CD8-positive, alpha-beta memory T cell (primary cell): ENCODE results near the gene ENTPD7. TPM values are rescaled to one million over a fixed set of nuclear protein-coding genes. Genes with fewer than 3 reads are reported as not detected.
A peak's percentile ranks its signal among the peaks of the same experiment; 100 is the strongest.

Experiments
- CTCF ChIA-PET: fragments of 350-600 bp; sonication (Branson Sonifier 250); formaldehyde crosslinking; loops from one replicate; lab custom pipeline; 2021; ENCODE audit warnings: antibody characterized with exemption; lab: Charles Lee
- POLR2A ChIA-PET: fragments of 350-600 bp; sonication (Branson Sonifier 250); formaldehyde crosslinking; loops from one replicate; lab custom pipeline; 2021; ENCODE audit warnings: antibody characterized with exemption; lab: Charles Lee
- DNase-seq, 5 donors: peaks; one replicate each; pipeline versions ENCODE4 v3.0.0 to v3.0.0-alpha.2; 2020 to 2022; ENCODE audit warnings: mixed read lengths in 1 of 5
- H3K27ac ChIP-seq: one replicate; pipeline ENCODE4 v1.7.0; 2013; ENCODE audit warnings: low read depth, mild to moderate bottlenecking, low read length, moderate library complexity
- H3K27me3 ChIP-seq: 2 replicates; pipeline ENCODE4 v1.7.0; 2013; ENCODE audit warnings: low read length, mild to moderate bottlenecking; ENCODE audit not compliant: insufficient read depth, poor library complexity, severe bottlenecking
- H3K36me3 ChIP-seq: 2 replicates; pipeline ENCODE4 v1.7.0; 2013; ENCODE audit warnings: mild to moderate bottlenecking, low read length, moderate library complexity; ENCODE audit not compliant: insufficient read depth
- H3K4me1 ChIP-seq: 2 replicates; pipeline ENCODE4 v1.7.0; 2013; ENCODE audit warnings: mild to moderate bottlenecking, low read length, moderate library complexity; ENCODE audit not compliant: insufficient read depth
- H3K4me3 ChIP-seq: 2 replicates; pipeline ENCODE4 v1.7.0; 2013; ENCODE audit warnings: mild to moderate bottlenecking, low read length
- H3K9me3 ChIP-seq: 2 replicates; pipeline ENCODE4 v1.7.0; 2013; ENCODE audit warnings: mild to moderate bottlenecking, low read length
- H3K27ac Mint-ChIP-seq, 8 donors: one replicate each; pipeline ENCODE4 v1.8.0; 2020 to 2021; ENCODE audit warnings: mixed read lengths in 8 of 8, mild to moderate bottlenecking in 6 of 8, inconsistent platforms in 3 of 8, moderate library complexity in 3 of 8
- H3K27me3 Mint-ChIP-seq, 2 donors: one replicate each; pipeline ENCODE4 v1.8.0; 2020 to 2021; ENCODE audit warnings: mixed read lengths in 2 of 2, mild to moderate bottlenecking in 1 of 2, moderate library complexity in 1 of 2
- H3K36me3 Mint-ChIP-seq, 3 donors: one replicate each; pipeline ENCODE4 v1.8.0; 2020 to 2021; ENCODE audit warnings: mixed read lengths in 3 of 3, inconsistent platforms in 1 of 3, mild to moderate bottlenecking in 1 of 3
- H3K4me1 Mint-ChIP-seq, 3 donors: one replicate each; pipeline ENCODE4 v1.8.0; 2020 to 2021; ENCODE audit warnings: mixed read lengths in 3 of 3, inconsistent platforms in 1 of 3, mild to moderate bottlenecking in 1 of 3
- H3K4me3 Mint-ChIP-seq, 7 donors: one replicate each; pipeline ENCODE4 v1.8.0; 2020 to 2021; ENCODE audit warnings: mixed read lengths in 7 of 7, mild to moderate bottlenecking in 6 of 7, moderate library complexity in 4 of 7, inconsistent platforms in 2 of 7
- H3K9me3 Mint-ChIP-seq, 5 donors: one replicate each; pipeline ENCODE4 v1.8.0; 2020 to 2022; ENCODE audit warnings: mixed read lengths in 5 of 5, mild to moderate bottlenecking in 3 of 5, moderate library complexity in 2 of 5, inconsistent platforms in 1 of 5
- polyA plus RNA-seq: library from polyadenylated mRNA; unstranded; fragments of 300-500 nt; fragmentation: Illumina TruSeq; gene quantifications from one replicate; pipeline ENCODE4 v1.2.3, GENCODE V29; 2021
- total RNA-seq, 2 experiments: library from RNA; stranded (reverse); gene quantifications; one replicate each; pipeline ENCODE4 v1.2.3, GENCODE V29; 2021

ENTPD7 gene
- total and polyA plus RNA-seq, 3 experiments from 2014 or later = 2.0 to 8.3 (median 7.4) TPM

GRCh38 chr10:99628923-99629624 is 30.2 kb upstream of the ENTPD7 start:
- Histone ChIP-seq H3K36me3 (no peaks in the 10 kb centered on the region), H3K27me3 (peaks cover 5% of the 10 kb centered on the region), H3K4me3 (no peak overlapping the region), H3K9me3 (no peaks in the 10 kb centered on the region), H3K27ac (no peak overlapping the region), H3K4me1 (no peaks in the 10 kb centered on the region)
- Mint-ChIP-seq H3K9me3 (no peaks in the 10 kb centered on the region), H3K27me3 (peaks cover 15 to 27% of the 10 kb centered on the region in 2 donors), H3K4me3 (no peak overlapping the region), H3K27ac (no peak overlapping the region), H3K36me3 (no peaks in the 10 kb centered on the region), H3K4me1 (no peaks in the 10 kb centered on the region)
- CTCF ChIA-PET = no interaction called here
- POLR2A ChIA-PET = no interaction called here
- DNase-seq = no peak

GRCh38 chr10:99629625-99629978 is 29.7 kb upstream of the ENTPD7 start:
- Histone ChIP-seq H3K27ac (no peak overlapping the region), H3K27me3 (peaks cover 5% of the 10 kb centered on the region), H3K9me3 (no peaks in the 10 kb centered on the region), H3K4me1 (no peaks in the 10 kb centered on the region), H3K36me3 (no peaks in the 10 kb centered on the region), H3K4me3 (no peak overlapping the region)
- Mint-ChIP-seq H3K4me1 (no peaks in the 10 kb centered on the region), H3K36me3 (no peaks in the 10 kb centered on the region), H3K27me3 (peaks cover 17 to 33% of the 10 kb centered on the region in 2 donors), H3K27ac (no peak overlapping the region), H3K4me3 (no peak overlapping the region), H3K9me3 (no peaks in the 10 kb centered on the region)
- ChIA-PET POLR2A (no interaction called here), CTCF (interaction anchor here (1.2 kb wide), 1 partner anchor 29 kb away, joined by 3 read pairs; no protein-coding TSS in a partner anchor)
- no peak for DNase-seq

- CTCF ChIA-PET = interaction anchor here (0.7 to 1.2 kb wide), 2 partner anchors 28 to 83 kb away, joined by 3 read pairs; no protein-coding TSS in a partner anchor
- H3K27me3 Mint-ChIP-seq = peaks cover 23 to 38% of the 10 kb centered on the region in 2 donors
- no peaks in the 10 kb centered on the region for H3K36me3 Mint-ChIP-seq
- no peaks in the 10 kb centered on the region for H3K36me3 ChIP-seq
- no peak overlapping the region for H3K4me3 ChIP-seq
- POLR2A ChIA-PET = no interaction called here
- no peak overlapping the region for H3K27ac ChIP-seq
- no peaks in the 10 kb centered on the region for H3K9me3 ChIP-seq
- no peak for DNase-seq
- peaks cover 5% of the 10 kb centered on the region for H3K27me3 ChIP-seq
- H3K4me1 Mint-ChIP-seq = no peaks in the 10 kb centered on the region
- H3K9me3 Mint-ChIP-seq = no peaks in the 10 kb centered on the region
- no peaks in the 10 kb centered on the region for H3K4me1 ChIP-seq
- H3K27ac Mint-ChIP-seq = no peak overlapping the region
- H3K4me3 Mint-ChIP-seq = no peak overlapping the region
Measured at GRCh38 chr10:99630433-99630832, 28.9 kb upstream of the ENTPD7 start.

- Histone ChIP-seq H3K4me3 (no peak overlapping the region), H3K27ac (no peak overlapping the region), H3K36me3 (no peaks in the 10 kb centered on the region), H3K9me3 (no peaks in the 10 kb centered on the region), H3K27me3 (peaks cover 5% of the 10 kb centered on the region), H3K4me1 (no peaks in the 10 kb centered on the region)
- CTCF ChIA-PET = interaction anchor here (0.7 to 1.2 kb wide), 2 partner anchors 28 to 83 kb away, joined by 3 read pairs; no protein-coding TSS in a partner anchor
- Mint-ChIP-seq H3K27ac (no peak overlapping the region), H3K9me3 (no peaks in the 10 kb centered on the region), H3K27me3 (peaks cover 23 to 44% of the 10 kb centered on the region in 2 donors), H3K36me3 (no peaks in the 10 kb centered on the region), H3K4me1 (no peaks in the 10 kb centered on the region), H3K4me3 (no peak overlapping the region)
- no peak for DNase-seq
- POLR2A ChIA-PET = no interaction called here
Measured at GRCh38 chr10:99630991-99631390, 28.3 kb upstream of the ENTPD7 start.

GRCh38 chr10:99631496-99631895 is 27.8 kb upstream of the ENTPD7 start:
- H3K4me3 Mint-ChIP-seq = no peak overlapping the region
- Histone ChIP-seq H3K27ac (no peak overlapping the region), H3K36me3 (no peaks in the 10 kb centered on the region), H3K4me1 (no peaks in the 10 kb centered on the region), H3K4me3 (no peak overlapping the region), H3K9me3 (no peaks in the 10 kb centered on the region), H3K27me3 (peaks cover 5% of the 10 kb centered on the region)
- H3K27me3 Mint-ChIP-seq = peaks cover 24 to 48% of the 10 kb centered on the region in 2 donors
- no peaks in the 10 kb centered on the region for H3K36me3 Mint-ChIP-seq
- no peaks in the 10 kb centered on the region for H3K4me1 Mint-ChIP-seq
- no peaks in the 10 kb centered on the region for H3K9me3 Mint-ChIP-seq
- POLR2A ChIA-PET = no interaction called here
- H3K27ac Mint-ChIP-seq = peak overlapping the region in 1 of 8 donors; percentile 15
- no peak for DNase-seq
- CTCF ChIA-PET = no interaction called here

GRCh38 chr10:99633832-99634231 is 25.5 kb upstream of the ENTPD7 start:
- ChIA-PET POLR2A (no interaction called here), CTCF (no interaction called here)
- Histone ChIP-seq H3K4me1 (no peaks in the 10 kb centered on the region), H3K4me3 (no peak overlapping the region), H3K27ac (no peak overlapping the region), H3K9me3 (no peaks in the 10 kb centered on the region), H3K27me3 (peaks cover 5% of the 10 kb centered on the region), H3K36me3 (no peaks in the 10 kb centered on the region)
- no peak overlapping the region for H3K27ac Mint-ChIP-seq
- H3K4me3 Mint-ChIP-seq = no peak overlapping the region
- H3K36me3 Mint-ChIP-seq = no peaks in the 10 kb centered on the region
- H3K9me3 Mint-ChIP-seq = no peaks in the 10 kb centered on the region
- no peaks in the 10 kb centered on the region for H3K4me1 Mint-ChIP-seq
- DNase-seq = no peak
- H3K27me3 Mint-ChIP-seq = peaks cover 27 to 50% of the 10 kb centered on the region in 2 donors

GRCh38 chr10:99647601-99648151 is 11.6 kb upstream of the ENTPD7 start:
- Mint-ChIP-seq H3K36me3 (no peaks in the 10 kb centered on the region), H3K4me3 (no peak overlapping the region), H3K9me3 (peaks cover 0 to 1% (median 0%) of the 10 kb centered on the region in 5 donors), H3K4me1 (no peaks in the 10 kb centered on the region), H3K27ac (no peak overlapping the region), H3K27me3 (peaks cover 23 to 56% of the 10 kb centered on the region in 2 donors)
- DNase-seq = no peak
- no peaks in the 10 kb centered on the region for H3K9me3 ChIP-seq
- H3K36me3 ChIP-seq = no peaks in the 10 kb centered on the region
- ChIA-PET CTCF (no interaction called here), POLR2A (no interaction called here)
- H3K4me3 ChIP-seq = no peak overlapping the region
- H3K4me1 ChIP-seq = no peaks in the 10 kb centered on the region
- no peaks in the 10 kb centered on the region for H3K27me3 ChIP-seq
- H3K27ac ChIP-seq = no peak overlapping the region

GRCh38 chr10:99648717-99649116 is 10.6 kb upstream of the ENTPD7 start:
- Mint-ChIP-seq H3K27me3 (peaks cover 26 to 62% of the 10 kb centered on the region in 2 donors), H3K4me1 (no peaks in the 10 kb centered on the region), H3K27ac (no peak overlapping the region), H3K9me3 (peaks cover 0 to 1% (median 0%) of the 10 kb centered on the region in 5 donors), H3K36me3 (no peaks in the 10 kb centered on the region), H3K4me3 (no peak overlapping the region)
- Histone ChIP-seq H3K9me3 (no peaks in the 10 kb centered on the region), H3K27ac (no peak overlapping the region), H3K36me3 (no peaks in the 10 kb centered on the region), H3K4me3 (no peak overlapping the region), H3K4me1 (no peaks in the 10 kb centered on the region), H3K27me3 (no peaks in the 10 kb centered on the region)
- no peak for DNase-seq
- POLR2A ChIA-PET = no interaction called here
- CTCF ChIA-PET = no interaction called here
